Left lung (tissue), 10 donors: ENCODE results near the gene CHAT. TPM values are rescaled to one million over a fixed set of nuclear protein-coding genes. Genes with fewer than 3 reads are reported as not detected.

Experiments used
- ATAC-seq: fragments of 200-7000 bp; cut with Tn5 transposase; one replicate; pipeline ENCODE4 v1.9.1; 2020; ENCODE audit warnings: moderate library complexity
- DNase-seq, 4 donors: peaks; one replicate each; pipeline ENCODE4 v3.0.0-alpha.2; 2013 to 2020
- H3K27ac ChIP-seq, 2 donors: fragments of 200-600 bp; sonication (generic) in 1 of 2; one replicate each; pipeline versions ENCODE4 v1.5.0 to v1.8.0; 2020 to 2021
- H3K27me3 ChIP-seq, 2 donors: fragments of 200-600 bp; sonication (generic) in 1 of 2; one replicate each; pipeline versions ENCODE4 v1.5.0 to v1.8.0; 2020 to 2021
- H3K36me3 ChIP-seq, 2 donors: fragments of 200-600 bp; sonication (generic) in 1 of 2; one replicate each; pipeline versions ENCODE4 v1.5.0 to v1.8.0; 2020 to 2021
- H3K4me1 ChIP-seq, 2 donors: fragments of 200-600 bp; one replicate each; pipeline ENCODE4 v1.8.0; 2021
- H3K4me3 ChIP-seq, 2 donors: fragments of 200-600 bp; sonication (generic) in 1 of 2; one replicate each; pipeline versions ENCODE4 v1.5.0 to v1.8.0; 2020 to 2021; ENCODE audit warnings: mild to moderate bottlenecking in 1 of 2
- H3K9me3 ChIP-seq, 2 donors: fragments of 200-600 bp; sonication (generic) in 1 of 2; one replicate each; pipeline versions ENCODE4 v1.5.0 to v1.8.0; 2020 to 2021
- CTCF ChIP-seq, 2 donors: fragments of 200-600 bp; sonication (generic) in 1 of 2; IDR thresholded peaks; one replicate each; pipeline versions ENCODE4 v1.5.0 to v1.8.0; 2021; ENCODE audit warnings: antibody characterized with exemption in 2 of 2
- intact Hi-C, 2 donors: fragments of 100-400 bp; cut with DNase I; formaldehyde crosslinking; loops; one replicate each; pipeline versions ENCODE4 v1.11.2 to v1.14.2; 2022
- polyA plus RNA-seq, 6 donors: library from polyadenylated mRNA; unstranded; fragments of 120-200 nt; gene quantifications; one replicate each; pipeline ENCODE4 v1.2.1, GENCODE V29; 2013; ENCODE audit not compliant: insufficient read length in 6 of 6
- total RNA-seq, 2 donors: library from RNA; stranded (reverse); fragmentation: NEBNext Ultra II Directional; extraction: Animal tissue kit (Norgen Biotek cat#: 25700); gene quantifications; one replicate each; pipeline ENCODE4 v1.2.1, GENCODE V29; 2021
- donor health status: DM: no; HTN: yes; CAD: no.
- donor health status: DM: no; HTN: no; CAD: no.

The CHAT gene
- total and polyA plus RNA-seq, 8 donors = not detected

- no peak overlapping the region for H3K4me3 ChIP-seq
- H3K27me3 ChIP-seq = no peaks in the 10 kb centered on the region
- H3K4me1 ChIP-seq = no peaks in the 10 kb centered on the region
- intact Hi-C loops = no loop called here
- no peaks in the 10 kb centered on the region for H3K9me3 ChIP-seq
- no peak overlapping the region for H3K27ac ChIP-seq
- TF ChIP-seq CTCF (IDR thresholded peaks at IDR 0.05) = no peak
- DNase-seq (peak in 1 of 4 donors; percentile 6), ATAC-seq (no peak)
- no peaks in the 10 kb centered on the region for H3K36me3 ChIP-seq
Observed at GRCh38 chr10:49700997-49701396, 87.2 kb downstream of the CHAT start.

- H3K4me1 ChIP-seq = no peaks in the 10 kb centered on the region
- no peak overlapping the region for H3K4me3 ChIP-seq
- intact Hi-C loops = no loop called here
- no peak overlapping the region for H3K27ac ChIP-seq
- H3K9me3 ChIP-seq = no peaks in the 10 kb centered on the region
- DNase-seq (no peak), ATAC-seq (no peak)
- H3K27me3 ChIP-seq = peaks cover 0 to 18% of the 10 kb centered on the region in 2 donors
- no peak for TF ChIP-seq CTCF (IDR thresholded peaks at IDR 0.05)
- no peaks in the 10 kb centered on the region for H3K36me3 ChIP-seq
Observed at GRCh38 chr10:49707585-49707984, 93.7 kb downstream of the CHAT start.

- Histone ChIP-seq H3K4me1 (no peaks in the 10 kb centered on the region), H3K4me3 (no peak overlapping the region), H3K9me3 (peaks cover 0 to 3% of the 10 kb centered on the region in 2 donors), H3K36me3 (no peaks in the 10 kb centered on the region), H3K27me3 (peaks cover 0 to 18% of the 10 kb centered on the region in 2 donors), H3K27ac (no peak overlapping the region)
- TF ChIP-seq CTCF (IDR thresholded peaks at IDR 0.05) = no peak
- ATAC-seq = no peak
- DNase-seq = no peak
- intact Hi-C loops = no loop called here
Observed at GRCh38 chr10:49709934-49710333, 96.1 kb downstream of the CHAT start.

GRCh38 chr10:49710966-49711365 lies 97.1 kb downstream of the CHAT start:
- peaks cover 0 to 18% of the 10 kb centered on the region in 2 donors for H3K27me3 ChIP-seq
- intact Hi-C loops = no loop called here
- H3K36me3 ChIP-seq = no peaks in the 10 kb centered on the region
- H3K9me3 ChIP-seq = peaks cover 0 to 3% of the 10 kb centered on the region in 2 donors
- no peak overlapping the region for H3K27ac ChIP-seq
- no peak for DNase-seq
- H3K4me1 ChIP-seq = no peaks in the 10 kb centered on the region
- ATAC-seq = no peak
- H3K4me3 ChIP-seq = no peak overlapping the region
- TF ChIP-seq CTCF (IDR thresholded peaks at IDR 0.05) = no peak

- no peak for ATAC-seq
- Histone ChIP-seq H3K4me3 (no peak overlapping the region), H3K27me3 (peaks cover 0 to 18% of the 10 kb centered on the region in 2 donors), H3K4me1 (no peaks in the 10 kb centered on the region), H3K27ac (no peak overlapping the region), H3K9me3 (peaks cover 0 to 3% of the 10 kb centered on the region in 2 donors), H3K36me3 (no peaks in the 10 kb centered on the region)
- intact Hi-C loops = no loop called here
- no peak for DNase-seq
- TF ChIP-seq CTCF (IDR thresholded peaks at IDR 0.05) = no peak
Observed at GRCh38 chr10:49711481-49711880, 97.6 kb downstream of the CHAT start.
